ENCODE data around the gene USP17L17. TPM values are rescaled to one million over a fixed set of nuclear protein-coding genes. Genes with fewer than 3 reads are reported as not detected.
"Not testable (repeated sequence)": the region's sequence is repeated elsewhere in the genome, so short reads cannot be mapped to it uniquely, and the experiment has no call there.

USP17L17 gene
- total and polyA plus RNA-seq, 8 donors: not detected

- H3K4me1 ChIP-seq; H3K9me3 ChIP-seq; H3K4me3 ChIP-seq; intact Hi-C loops (cut with DNase I); H3K27ac ChIP-seq; H3K27me3 ChIP-seq; H3K36me3 ChIP-seq; DNase-seq; ATAC-seq: not testable (repeated sequence)
These were observed 18.9 kb downstream of the USP17L17 start, which contains the start of gene USP17L21 for GRCh38 chr4:9262572-9262971. Gene USP17L21, plus strand, starts transcription at chr4:9262872. Its CDS starts 0 bp downstream, at chr4:9262872.

GRCh38 chr4:9267319-9267718 is 23.6 kb downstream of the USP17L17 start, which contains the start of gene USP17L22:
Gene USP17L22, plus strand, starts transcription at chr4:9267619. Its CDS starts 0 bp downstream, at chr4:9267619.
- ATAC-seq; H3K36me3 ChIP-seq; H3K27me3 ChIP-seq; H3K4me1 ChIP-seq; H3K9me3 ChIP-seq; H3K4me3 ChIP-seq; intact Hi-C loops (cut with DNase I); DNase-seq; H3K27ac ChIP-seq: not testable (repeated sequence)

GRCh38 chr4:9271719-9272118 is 28.0 kb downstream of the USP17L17 start:
- H3K9me3 ChIP-seq; H3K4me3 ChIP-seq; H3K4me1 ChIP-seq; intact Hi-C loops (cut with DNase I); ATAC-seq; H3K27me3 ChIP-seq; H3K27ac ChIP-seq; H3K36me3 ChIP-seq: not testable (repeated sequence)
- DNase-seq: peak in 2 of 4 donors; percentile 36 to 91

Other genes with a start within 250 kb of the USP17L17 start
- not detected for gene FAM90A26, start 73.5 kb upstream of the USP17L17 start, total RNA-seq
- gene FAM90A26, start 73.5 kb upstream of the USP17L17 start, polyA plus RNA-seq (ENCODE audit: insufficient read length in 6 of 6): under 1 TPM; 0.08 to 0.23 (median 0.14) TPM
- not detected for gene USP17L10, start 33.2 kb upstream of the USP17L17 start, total RNA-seq
- not detected for gene USP17L10, start 33.2 kb upstream of the USP17L17 start, polyA plus RNA-seq (ENCODE audit: insufficient read length in 6 of 6)
- not detected for gene USP17L11, start 28.5 kb upstream of the USP17L17 start, total RNA-seq
- not detected for gene USP17L11, start 28.5 kb upstream of the USP17L17 start, polyA plus RNA-seq (ENCODE audit: insufficient read length in 6 of 6)
- not detected for gene USP17L12, start 23.7 kb upstream of the USP17L17 start, total RNA-seq
- not detected for gene USP17L12, start 23.7 kb upstream of the USP17L17 start, polyA plus RNA-seq (ENCODE audit: insufficient read length in 6 of 6)
- not detected for gene USP17L13, start 19.0 kb upstream of the USP17L17 start, total RNA-seq
- not detected for gene USP17L13, start 19.0 kb upstream of the USP17L17 start, polyA plus RNA-seq (ENCODE audit: insufficient read length in 6 of 6)
- gene USP17L15, start 9.5 kb upstream of the USP17L17 start, total RNA-seq: not detected
- gene USP17L15, start 9.5 kb upstream of the USP17L17 start, polyA plus RNA-seq (ENCODE audit: insufficient read length in 6 of 6): not detected
- not detected for gene USP17L18, start 4.8 kb downstream of the USP17L17 start, total RNA-seq
- not detected for gene USP17L18, start 4.8 kb downstream of the USP17L17 start, polyA plus RNA-seq (ENCODE audit: insufficient read length in 6 of 6)
- not detected for gene USP17L19, start 9.5 kb downstream of the USP17L17 start, total RNA-seq
- gene USP17L19, start 9.5 kb downstream of the USP17L17 start, polyA plus RNA-seq (ENCODE audit: insufficient read length in 6 of 6): not detected
- not detected for gene USP17L20, start 14.2 kb downstream of the USP17L17 start, total RNA-seq
- not detected for gene USP17L20, start 14.2 kb downstream of the USP17L17 start, polyA plus RNA-seq (ENCODE audit: insufficient read length in 6 of 6)
- gene USP17L21, start 19.0 kb downstream of the USP17L17 start, total RNA-seq: not detected
- not detected for gene USP17L21, start 19.0 kb downstream of the USP17L17 start, polyA plus RNA-seq (ENCODE audit: insufficient read length in 6 of 6)
- not detected for gene USP17L22, start 23.7 kb downstream of the USP17L17 start, total RNA-seq
- not detected for gene USP17L22, start 23.7 kb downstream of the USP17L17 start, polyA plus RNA-seq (ENCODE audit: insufficient read length in 6 of 6)
- gene USP17L24, start 81.3 kb downstream of the USP17L17 start, total RNA-seq: not detected
- gene USP17L24, start 81.3 kb downstream of the USP17L17 start, polyA plus RNA-seq (ENCODE audit: insufficient read length in 6 of 6): not detected
- not detected for gene USP17L25, start 86.0 kb downstream of the USP17L17 start, total RNA-seq
- gene USP17L25, start 86.0 kb downstream of the USP17L17 start, polyA plus RNA-seq (ENCODE audit: insufficient read length in 6 of 6): not detected
- gene USP17L26, start 90.8 kb downstream of the USP17L17 start, total RNA-seq: not detected
- not detected for gene USP17L26, start 90.8 kb downstream of the USP17L17 start, polyA plus RNA-seq (ENCODE audit: insufficient read length in 6 of 6)
- gene USP17L5, start 95.5 kb downstream of the USP17L17 start, total RNA-seq: not detected
- not detected for gene USP17L5, start 95.5 kb downstream of the USP17L17 start, polyA plus RNA-seq (ENCODE audit: insufficient read length in 6 of 6)
- gene USP17L27, start 100.3 kb downstream of the USP17L17 start, total RNA-seq: not detected
- not detected for gene USP17L27, start 100.3 kb downstream of the USP17L17 start, polyA plus RNA-seq (ENCODE audit: insufficient read length in 6 of 6)
- not detected for gene USP17L28, start 105.0 kb downstream of the USP17L17 start, total RNA-seq
- gene USP17L28, start 105.0 kb downstream of the USP17L17 start, polyA plus RNA-seq (ENCODE audit: insufficient read length in 6 of 6): not detected
- not detected for gene USP17L29, start 109.8 kb downstream of the USP17L17 start, total RNA-seq
- gene USP17L29, start 109.8 kb downstream of the USP17L17 start, polyA plus RNA-seq (ENCODE audit: insufficient read length in 6 of 6): not detected
- not detected for gene USP17L30, start 119.2 kb downstream of the USP17L17 start, total RNA-seq
- not detected for gene USP17L30, start 119.2 kb downstream of the USP17L17 start, polyA plus RNA-seq (ENCODE audit: insufficient read length in 6 of 6)
- not detected for gene DEFB131A, start 200.5 kb downstream of the USP17L17 start, total RNA-seq
- gene DEFB131A, start 200.5 kb downstream of the USP17L17 start, polyA plus RNA-seq (ENCODE audit: insufficient read length in 6 of 6): not detected

Measured in left lung (tissue), 10 donors.